Right lobe of liver (tissue), 6 donors: ENCODE results near the gene UBE2G2. TPM values are rescaled to one million over a fixed set of nuclear protein-coding genes. Genes with fewer than 3 reads are reported as not detected.

Source experiments
- ATAC-seq, 4 donors: fragments of 200-7000 bp; cut with Tn5 transposase; one replicate each; pipeline ENCODE4 v1.9.1; 2020; ENCODE audit warnings: mild to moderate bottlenecking in 4 of 4, moderate library complexity in 4 of 4
- DNase-seq, 3 donors: peaks; one replicate each; pipeline ENCODE4 v3.0.0-alpha.2; 2020
- H3K27ac ChIP-seq, 3 donors: fragments of 200-600 bp; one replicate each; pipeline ENCODE4 v1.8.0; 2022
- H3K27me3 ChIP-seq, 2 donors: fragments of 200-600 bp; one replicate each; pipeline ENCODE4 v1.8.0; 2022
- H3K36me3 ChIP-seq, 4 donors: fragments of 200-600 bp; sonication (generic) in 1 of 4; one replicate each; pipeline versions ENCODE4 v1.5.1 to v1.8.0; 2017 to 2022; ENCODE audit warnings: control low read depth in 1 of 4
- H3K4me1 ChIP-seq, 4 donors: fragments of 200-600 bp; sonication (generic) in 1 of 4; one replicate each; pipeline versions ENCODE4 v1.5.1 to v1.8.0; 2017 to 2022; ENCODE audit warnings: control low read depth in 1 of 4
- H3K4me3 ChIP-seq, 3 donors: fragments of 200-600 bp; one replicate each; pipeline ENCODE4 v1.8.0; 2022
- H3K9me3 ChIP-seq, 4 donors: fragments of 200-600 bp; sonication (generic) in 1 of 4; one replicate each; pipeline versions ENCODE4 v1.5.1 to v1.8.0; 2017 to 2022; ENCODE audit warnings: control low read depth in 1 of 4
- CTCF ChIP-seq, 4 donors: fragments of 200-600 bp in 3 of 4; fragments of 450-650 bp in 1 of 4; IDR thresholded peaks; one replicate each; pipeline versions ENCODE4 v1.5.1 to v1.8.0; 2016 to 2022; ENCODE audit warnings: antibody characterized with exemption in 4 of 4, mild to moderate bottlenecking in 2 of 4
- POLR2A ChIP-seq: fragments of 450-650 bp; IDR thresholded peaks from one replicate; pipeline ENCODE4 v1.6.1; 2017; ENCODE audit warnings: antibody characterized with exemption, mild to moderate bottlenecking
- WGBS: methylation state at CpG from one replicate; pipeline ENCODE4 v1.1.6; 2018; ENCODE audit warnings: low coverage, low lambda C conversion rate; ENCODE audit not compliant: insufficient coverage; ENCODE audit errors: missing lambda C conversion rate; 5-methylcytosine and 5-hydroxymethylcytosine counted together
- intact Hi-C, 2 donors: fragments of 100-400 bp; cut with DNase I; formaldehyde crosslinking; loops; one replicate each; pipeline versions ENCODE4 v1.11.2 to v1.14.1; 2022
- total RNA-seq, 6 experiments: library from RNA; depleted of rRNA in 2 of 6; stranded (reverse); fragments of >200 nt in 2 of 6; fragmentation: NEBNext Ultra II Directional in 3 of 6; extraction: Animal tissue kit (Norgen Biotek cat#: 25700) in 3 of 6; gene quantifications; one replicate each; pipeline versions ENCODE4 v1.1.0 to v1.2.4, GENCODE V29; 2016 to 2023
- donor health status: DM: no; HTN: yes; CAD: no.
- donor health status: DM: no; HTN: no; CAD: no.
- donor health status: DM: no; HTN: no; CAD: no.
- donor health status: DM: no; HTN: yes; CAD: no.
- donor health status: DM: no; HTN: yes; CAD: no.

Gene UBE2G2
- total RNA-seq, 6 experiments from 2014 or later = 41.5 to 54.6 (median 49.9) TPM

DNA sequence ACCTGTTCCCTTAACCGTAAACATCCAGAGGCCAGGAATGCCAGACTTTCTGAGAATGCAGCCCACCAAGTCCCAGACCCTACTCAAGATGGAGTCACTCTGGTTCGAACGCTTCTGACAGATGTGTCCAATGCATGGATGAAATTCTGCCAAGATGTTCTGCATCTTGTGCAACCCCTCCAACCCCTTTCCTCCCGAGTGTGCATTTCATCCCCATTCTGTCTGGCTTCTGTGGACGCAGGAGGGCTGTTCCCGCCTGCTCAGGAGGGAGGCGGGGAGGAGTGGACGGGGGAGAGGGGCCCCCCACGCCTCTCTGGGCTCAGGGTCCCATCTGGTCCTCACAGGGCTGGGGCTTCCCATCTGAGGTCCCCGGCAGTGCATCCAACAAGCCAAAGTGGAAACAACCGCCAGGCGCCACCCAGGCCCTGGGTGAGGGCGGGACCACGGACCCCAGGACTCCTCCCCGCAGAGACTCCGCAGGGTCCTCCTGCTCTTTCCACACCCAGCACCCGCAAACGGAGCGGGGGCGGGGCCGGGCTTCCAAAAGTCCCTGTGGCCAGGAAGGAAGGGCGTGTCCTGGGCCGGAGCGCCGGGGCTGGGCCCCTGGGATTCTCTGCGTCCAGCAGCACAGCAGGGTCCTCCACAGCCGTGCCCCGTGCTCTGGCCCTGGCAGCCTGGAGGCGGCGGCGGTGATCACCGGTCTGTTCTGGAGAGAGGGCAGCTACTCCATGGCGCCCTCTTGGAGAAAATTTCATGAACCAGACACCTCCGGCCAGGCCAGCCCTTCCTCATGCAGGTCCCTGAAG is 44.0 kb upstream of the UBE2G2 start:
- DNase-seq (peak in 2 of 3 donors; percentile 70 to 73), ATAC-seq (peak; percentile 57 to 76 (median 66))
- H3K9me3 ChIP-seq = no peaks in the 10 kb centered on the region
- 24% methylated on average over 8 of the region's 34 CpGs for WGBS
- no peak overlapping the region for H3K27ac ChIP-seq
- intact Hi-C loops = no loop called here
- TF ChIP-seq POLR2A (no peak), CTCF (IDR thresholded peaks at IDR 0.05) (peak in 3 of 4 donors; percentile 27 to 46 (median 33))
- peaks cover 0 to 3% (median 1%) of the 10 kb centered on the region in 4 donors for H3K4me1 ChIP-seq
- H3K36me3 ChIP-seq = peaks cover 0 to 15% (median 11%) of the 10 kb centered on the region in 4 donors
- no peaks in the 10 kb centered on the region for H3K27me3 ChIP-seq
- H3K4me3 ChIP-seq = peak overlapping the region in 1 of 3 donors; percentile 36

DNA sequence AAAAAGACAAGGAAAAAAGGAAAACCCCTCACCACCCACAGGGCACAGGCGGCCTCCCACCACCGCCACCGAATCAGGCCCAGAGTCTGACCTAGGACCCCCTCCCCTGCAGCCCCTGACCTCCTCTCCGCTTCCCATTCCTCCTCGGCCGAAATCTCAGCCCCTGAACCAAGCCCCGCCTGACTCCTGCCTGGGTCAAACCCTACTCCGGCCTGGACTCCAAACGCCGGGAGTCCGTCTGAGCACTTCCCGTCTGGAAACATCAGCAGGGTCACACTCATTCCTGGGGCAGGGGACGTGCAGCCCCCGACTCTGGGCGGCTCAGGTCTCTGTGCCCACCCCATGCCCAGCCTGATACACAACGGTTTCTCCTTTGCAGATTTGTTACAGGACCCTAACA is 42.6 kb upstream of the UBE2G2 start:
- 43% methylated on average over 9 of the region's 16 CpGs for WGBS
- ATAC-seq (no peak), DNase-seq (no peak)
- H3K4me1 ChIP-seq = peaks cover 0 to 3% (median 1%) of the 10 kb centered on the region in 4 donors
- H3K27ac ChIP-seq = no peak overlapping the region
- H3K9me3 ChIP-seq = no peaks in the 10 kb centered on the region
- H3K36me3 ChIP-seq = peaks cover 0 to 2% (median under 1%) of the 10 kb centered on the region in 4 donors
- intact Hi-C loops = no loop called here
- no peak overlapping the region for H3K4me3 ChIP-seq
- no peaks in the 10 kb centered on the region for H3K27me3 ChIP-seq
- no peak for TF ChIP-seq CTCF (IDR thresholded peaks at IDR 0.05)
- no peak for TF ChIP-seq POLR2A

GRCh38 chr21:44842721-44843445 is 41.3 kb upstream of the UBE2G2 start:
- H3K9me3 ChIP-seq = no peaks in the 10 kb centered on the region
- H3K27ac ChIP-seq = no peak overlapping the region
- no peak overlapping the region for H3K4me3 ChIP-seq
- 75% methylated on average over 15 of the region's 23 CpGs for WGBS
- no peak for TF ChIP-seq POLR2A
- no peak for TF ChIP-seq CTCF (IDR thresholded peaks at IDR 0.05)
- DNase-seq (no peak), ATAC-seq (no peak)
- H3K27me3 ChIP-seq = no peaks in the 10 kb centered on the region
- peaks cover 0 to 3% (median 1%) of the 10 kb centered on the region in 4 donors for H3K4me1 ChIP-seq
- H3K36me3 ChIP-seq = no peaks in the 10 kb centered on the region
- intact Hi-C loops = no loop called here

- ATAC-seq (no peak), DNase-seq (no peak)
- intact Hi-C loops = no loop called here
- TF ChIP-seq CTCF (IDR thresholded peaks at IDR 0.05) = no peak
- TF ChIP-seq POLR2A = no peak
- H3K9me3 ChIP-seq = no peaks in the 10 kb centered on the region
- H3K27me3 ChIP-seq = no peaks in the 10 kb centered on the region
- H3K27ac ChIP-seq = no peak overlapping the region
- H3K4me3 ChIP-seq = no peak overlapping the region
- 74% methylated on average over 10 of the region's 10 CpGs for WGBS
- H3K36me3 ChIP-seq = no peaks in the 10 kb centered on the region
- peaks cover 0 to 3% (median 1%) of the 10 kb centered on the region in 4 donors for H3K4me1 ChIP-seq
Observed at GRCh38 chr21:44842087-44842486, 40.5 kb upstream of the UBE2G2 start.
